Stomach (tissue), 9 donors: ENCODE results near the gene PRKG1. TPM values are rescaled to one million over a fixed set of nuclear protein-coding genes. Genes with fewer than 3 reads are reported as not detected.

ENCODE experiments used
- DNase-seq, 2 donors: peaks; one replicate each; pipeline versions ENCODE4 v3.0.0 to v3.0.0-alpha.2; 2013 to 2019
- H3K27ac ChIP-seq, 5 donors: fragments of 200-600 bp in 4 of 5; sonication (generic) in 4 of 5; one replicate each; pipeline ENCODE4 v1.5.1; 2013 to 2019; ENCODE audit warnings: mild to moderate bottlenecking in 1 of 5, moderate library complexity in 1 of 5
- H3K27me3 ChIP-seq, 3 donors: fragments of 200-600 bp; sonication (generic); one replicate each; pipeline ENCODE4 v1.5.1; 2017 to 2019; ENCODE audit warnings: mixed run types in 1 of 3
- H3K36me3 ChIP-seq, 4 donors: fragments of 200-600 bp; sonication (generic); 1 replicate in 3 of 4; 2 replicates in 1 of 4; pipeline ENCODE4 v1.5.1; 2016 to 2019
- H3K4me1 ChIP-seq, 4 donors: fragments of 200-600 bp; sonication (generic); one replicate each; pipeline ENCODE4 v1.5.1; 2016 to 2019
- H3K4me3 ChIP-seq, 4 donors: fragments of 200-600 bp; sonication (generic) in 3 of 4; one replicate each; pipeline ENCODE4 v1.5.1; 2016 to 2019; ENCODE audit warnings: mild to moderate bottlenecking in 1 of 4
- H3K9me3 ChIP-seq, 4 donors: fragments of 200-600 bp; sonication (generic); one replicate each; pipeline ENCODE4 v1.5.1; 2016 to 2019
- EP300 ChIP-seq: sonication (generic); formaldehyde crosslinking; IDR thresholded peaks from one replicate; pipeline ENCODE4 v1.6.1; 2017; ENCODE audit warnings: antibody characterized with exemption
- POLR2A ChIP-seq, 4 donors: fragments of 450-650 bp; IDR thresholded peaks; one replicate each; pipeline ENCODE4 v1.6.1; 2016; ENCODE audit warnings: antibody characterized with exemption in 4 of 4, control low read depth in 2 of 4, mild to moderate bottlenecking in 1 of 4, moderate library complexity in 1 of 4
- POLR2AphosphoS5 ChIP-seq, 3 donors: sonication (generic); formaldehyde crosslinking; IDR thresholded peaks; one replicate each; pipeline ENCODE4 v1.6.1; 2016; ENCODE audit warnings: antibody characterized with exemption in 3 of 3
- WGBS, 5 donors: extraction: QIAGEN DNeasy Blood & Tissue Kit in 3 of 5; methylation state at CpG; one replicate each; pipeline versions ENCODE4 v1.1.5 to v1.1.7; 2013 to 2018; 5-methylcytosine and 5-hydroxymethylcytosine counted together
- intact Hi-C: fragments of 100-400 bp; cut with DNase I; formaldehyde crosslinking; loops from one replicate; pipeline ENCODE4 v1.15.1; 2023; ENCODE audit warnings: low total_unique reads
- polyA plus RNA-seq, 3 donors: library from polyadenylated mRNA; stranded (reverse); fragments of 200-250 nt; gene quantifications; one replicate each; pipeline ENCODE4 v1.2.3, GENCODE V29; 2013
- total RNA-seq, 5 donors: library from RNA; depleted of rRNA; stranded (reverse); fragments of >200 nt; gene quantifications; one replicate each; pipeline versions ENCODE4 v1.1.0 to v1.2.3, GENCODE V29; 2014 to 2016
- TF ChIP-seq, protein P1 (sequence below), 7 experiments: fragments of 450-650 bp in 4 of 7; fragments of 200-600 bp in 3 of 7; sonication (generic) in 3 of 7; IDR thresholded peaks; one replicate each; pipeline ENCODE4 v1.5.1; 2016 to 2019; ENCODE audit warnings: antibody characterized with exemption in 7 of 7, control low read depth in 2 of 7, mild to moderate bottlenecking in 1 of 7
- donor health status: healthy with polysubstance abuse.
- donor health status: Bipolar disorder and iron deficiency.
- donor health status: healthy.

PRKG1 gene
- total and polyA plus RNA-seq, 8 donors: 1.5 to 89.2 (median 14.3) TPM

- no peaks in the 10 kb centered on the region for H3K27me3 ChIP-seq
- peak in 1 of 2 donors; percentile 11 for DNase-seq
- H3K4me1 ChIP-seq: peaks cover 0 to 4% (median 1%) of the 10 kb centered on the region in 4 donors
- H3K4me3 ChIP-seq: no peak overlapping the region
- no peaks in the 10 kb centered on the region for H3K9me3 ChIP-seq
- WGBS, 5 donors: 70 to 79% (median 76%) methylated on average over 4 of the region's 4 CpGs
- no peak overlapping the region for H3K27ac ChIP-seq
- intact Hi-C loops: no loop called here
- H3K36me3 ChIP-seq: no peaks in the 10 kb centered on the region
- TF ChIP-seq, protein P1, sequence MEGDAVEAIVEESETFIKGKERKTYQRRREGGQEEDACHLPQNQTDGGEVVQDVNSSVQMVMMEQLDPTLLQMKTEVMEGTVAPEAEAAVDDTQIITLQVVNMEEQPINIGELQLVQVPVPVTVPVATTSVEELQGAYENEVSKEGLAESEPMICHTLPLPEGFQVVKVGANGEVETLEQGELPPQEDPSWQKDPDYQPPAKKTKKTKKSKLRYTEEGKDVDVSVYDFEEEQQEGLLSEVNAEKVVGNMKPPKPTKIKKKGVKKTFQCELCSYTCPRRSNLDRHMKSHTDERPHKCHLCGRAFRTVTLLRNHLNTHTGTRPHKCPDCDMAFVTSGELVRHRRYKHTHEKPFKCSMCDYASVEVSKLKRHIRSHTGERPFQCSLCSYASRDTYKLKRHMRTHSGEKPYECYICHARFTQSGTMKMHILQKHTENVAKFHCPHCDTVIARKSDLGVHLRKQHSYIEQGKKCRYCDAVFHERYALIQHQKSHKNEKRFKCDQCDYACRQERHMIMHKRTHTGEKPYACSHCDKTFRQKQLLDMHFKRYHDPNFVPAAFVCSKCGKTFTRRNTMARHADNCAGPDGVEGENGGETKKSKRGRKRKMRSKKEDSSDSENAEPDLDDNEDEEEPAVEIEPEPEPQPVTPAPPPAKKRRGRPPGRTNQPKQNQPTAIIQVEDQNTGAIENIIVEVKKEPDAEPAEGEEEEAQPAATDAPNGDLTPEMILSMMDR (IDR thresholded peaks at IDR 0.05): no peak
- TF ChIP-seq EP300 (no peak), POLR2AphosphoS5 (IDR thresholded peaks at IDR 0.05) (no peak), POLR2A (IDR thresholded peaks at IDR 0.05) (no peak)
These were observed 303.0 kb downstream of the PRKG1 start for GRCh38 chr10:51377070-51377931.

- Histone ChIP-seq H3K4me3 (no peak overlapping the region), H3K36me3 (no peaks in the 10 kb centered on the region), H3K27me3 (no peaks in the 10 kb centered on the region), H3K4me1 (peaks cover 0 to 4% (median 1%) of the 10 kb centered on the region in 4 donors), H3K9me3 (no peaks in the 10 kb centered on the region), H3K27ac (no peak overlapping the region)
- WGBS, 5 donors: 76 to 84% (median 82%) methylated on average over 3 of the region's 3 CpGs
- TF ChIP-seq, protein P1 (IDR thresholded peaks at IDR 0.05): no peak
- intact Hi-C loops: no loop called here
- no peak for DNase-seq
These were observed 303.8 kb downstream of the PRKG1 start for GRCh38 chr10:51377932-51378599.

- Histone ChIP-seq H3K4me3 (no peak overlapping the region), H3K27me3 (no peaks in the 10 kb centered on the region), H3K36me3 (no peaks in the 10 kb centered on the region), H3K27ac (peak overlapping the region in 3 of 5 donors; percentile 10 to 47 (median 14)), H3K4me1 (peaks cover 0 to 4% (median 1%) of the 10 kb centered on the region in 4 donors), H3K9me3 (no peaks in the 10 kb centered on the region)
- 75 to 92% (median 78%) methylated on average over 1 of the region's 1 CpG for WGBS, 5 donors
- intact Hi-C loops: no loop called here
- TF ChIP-seq POLR2AphosphoS5 (IDR thresholded peaks at IDR 0.05) (no peak), POLR2A (IDR thresholded peaks at IDR 0.05) (no peak), EP300 (no peak)
- TF ChIP-seq, protein P1 (IDR thresholded peaks at IDR 0.05): no peak
- DNase-seq: no peak
These were observed 307.9 kb downstream of the PRKG1 start for GRCh38 chr10:51382181-51382580.

DNA sequence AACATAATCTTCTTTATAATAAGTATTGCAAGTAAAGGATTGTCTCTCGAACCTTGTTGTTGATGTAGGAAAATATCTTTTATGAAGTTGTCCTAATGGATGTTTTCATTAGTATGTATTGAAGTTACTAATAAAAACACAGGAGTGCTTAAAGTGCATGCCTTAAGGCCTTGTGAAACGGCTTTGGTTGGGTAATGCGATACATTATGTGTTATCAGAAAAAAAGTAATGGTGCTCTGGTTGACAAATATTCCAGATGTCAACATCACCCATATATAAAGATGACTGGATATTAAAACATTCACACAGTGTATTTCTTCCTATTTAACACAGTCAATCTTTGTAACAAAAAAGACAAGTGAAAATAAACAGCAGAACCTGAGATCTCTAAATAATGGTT, 310.7 kb downstream of the PRKG1 start:
- WGBS, 5 donors: 86 to 93% (median 87%) methylated on average over 3 of the region's 3 CpGs
- Histone ChIP-seq H3K27me3 (no peaks in the 10 kb centered on the region), H3K27ac (no peak overlapping the region), H3K9me3 (no peaks in the 10 kb centered on the region), H3K4me1 (peaks cover 0 to 10% (median 0%) of the 10 kb centered on the region in 4 donors), H3K4me3 (no peak overlapping the region), H3K36me3 (no peaks in the 10 kb centered on the region)
- no peak for DNase-seq
- intact Hi-C loops: no loop called here
- TF ChIP-seq POLR2AphosphoS5 (IDR thresholded peaks at IDR 0.05): no peak
- TF ChIP-seq, protein P1 (IDR thresholded peaks at IDR 0.05): no peak
- TF ChIP-seq EP300: no peak
- TF ChIP-seq POLR2A (IDR thresholded peaks at IDR 0.05): no peak
